ENCODE measurements around the gene PIK3CA. TPM values are rescaled to one million over a fixed set of nuclear protein-coding genes. Genes with fewer than 3 reads are reported as not detected.

Gene PIK3CA
- total RNA-seq, 1 donor = 26.6 TPM

- peak; percentile 25 for DNase-seq (ENCODE audit: low read depth)
- TF ChIP-seq CTCF (IDR thresholded peaks at IDR 0.05; ENCODE audit: insufficient read depth, low read length) = no peak
- no peak overlapping the region for H3K4me3 ChIP-seq (ENCODE audit: low read depth, low read length)
These were observed 32.0 kb downstream of the PIK3CA start for GRCh38 chr3:179179979-179180759.

- no peak overlapping the region for H3K4me3 ChIP-seq (ENCODE audit: low read depth, low read length)
- no peak for TF ChIP-seq CTCF (IDR thresholded peaks at IDR 0.05; ENCODE audit: insufficient read depth, low read length)
- DNase-seq (ENCODE audit: low read depth) = peak; percentile 72
These were observed 32.9 kb downstream of the PIK3CA start for GRCh38 chr3:179181021-179181472.

GRCh38 chr3:179181993-179182551 lies 33.9 kb downstream of the PIK3CA start:
- DNase-seq (ENCODE audit: low read depth) = no peak
- no peak for TF ChIP-seq CTCF (IDR thresholded peaks at IDR 0.05; ENCODE audit: insufficient read depth, low read length)
- no peak overlapping the region for H3K4me3 ChIP-seq (ENCODE audit: low read depth, low read length)

- H3K4me3 ChIP-seq (ENCODE audit: low read depth, low read length) = no peak overlapping the region
- peak; percentile 22 for DNase-seq (ENCODE audit: low read depth)
- no peak for TF ChIP-seq CTCF (IDR thresholded peaks at IDR 0.05; ENCODE audit: insufficient read depth, low read length)
These were observed 34.7 kb downstream of the PIK3CA start for GRCh38 chr3:179182902-179183301.

- TF ChIP-seq CTCF (IDR thresholded peaks at IDR 0.05; ENCODE audit: insufficient read depth, low read length) = no peak
- H3K4me3 ChIP-seq (ENCODE audit: low read depth, low read length) = no peak overlapping the region
- no peak for DNase-seq (ENCODE audit: low read depth)
These were observed 36.7 kb downstream of the PIK3CA start for GRCh38 chr3:179184826-179185225.

- H3K4me3 ChIP-seq (ENCODE audit: low read depth, low read length) = no peak overlapping the region
- TF ChIP-seq CTCF (IDR thresholded peaks at IDR 0.05; ENCODE audit: insufficient read depth, low read length) = no peak
- peak; percentile 18 for DNase-seq (ENCODE audit: low read depth)
These were observed 38.3 kb downstream of the PIK3CA start for GRCh38 chr3:179186426-179186825.
